NCI-H146 (cell line): ENCODE data around the gene GGACT.

Experiments used
- DNase-seq: peaks from one replicate; lab custom pipeline; 2025; lab: John Stamatoyannopoulos, UW

GGACT gene

GRCh38 chr13:100547791-100548201 lies 40.8 kb downstream of the GGACT start:
- no peak for DNase-seq

- no peak for DNase-seq
These were observed 41.7 kb downstream of the GGACT start for GRCh38 chr13:100546713-100547405.

GRCh38 chr13:100545684-100546061 lies 42.9 kb downstream of the GGACT start:
- no peak for DNase-seq

- DNase-seq, result no peak
These were observed 43.5 kb downstream of the GGACT start for GRCh38 chr13:100544866-100545683.

GRCh38 chr13:100543872-100544602 lies 44.6 kb downstream of the GGACT start:
- DNase-seq, result no peak

- peak; percentile 23 for DNase-seq
These were observed 45.8 kb downstream of the GGACT start for GRCh38 chr13:100542826-100543156.

GRCh38 chr13:100541897-100542825 lies 46.4 kb downstream of the GGACT start:
- no peak for DNase-seq

- DNase-seq, result no peak
These were observed 48.0 kb downstream of the GGACT start for GRCh38 chr13:100540621-100541020.

GRCh38 chr13:100537951-100538462 lies 50.6 kb downstream of the GGACT start:
- no peak for DNase-seq

GRCh38 chr13:100537486-100537885 lies 51.1 kb downstream of the GGACT start:
- no peak for DNase-seq

- DNase-seq, result no peak
These were observed 51.9 kb downstream of the GGACT start for GRCh38 chr13:100536643-100537180.

GRCh38 chr13:100535426-100536135 lies 53.0 kb downstream of the GGACT start:
- no peak for DNase-seq

- no peak for DNase-seq
These were observed 53.7 kb downstream of the GGACT start for GRCh38 chr13:100534911-100535310.

GRCh38 chr13:100534147-100534843 lies 54.3 kb downstream of the GGACT start:
- peak; percentile 31 for DNase-seq

- peak; percentile 87 for DNase-seq
These were observed 55.0 kb downstream of the GGACT start for GRCh38 chr13:100533588-100534041.

- no peak for DNase-seq
These were observed 55.7 kb downstream of the GGACT start for GRCh38 chr13:100532836-100533435.

- DNase-seq, result no peak
These were observed 56.4 kb downstream of the GGACT start for GRCh38 chr13:100532090-100532766.

- no peak for DNase-seq
These were observed 57.8 kb downstream of the GGACT start for GRCh38 chr13:100530671-100531213.
